Limb (tissue), 2 donors: ENCODE data around the gene AGXT.

Experiments used
- DNase-seq, 2 donors: peaks; one replicate each; pipeline ENCODE4 v3.0.0-alpha.2; 2016; ENCODE audit errors: extremely low spot score in 2 of 2

Gene AGXT

DNA sequence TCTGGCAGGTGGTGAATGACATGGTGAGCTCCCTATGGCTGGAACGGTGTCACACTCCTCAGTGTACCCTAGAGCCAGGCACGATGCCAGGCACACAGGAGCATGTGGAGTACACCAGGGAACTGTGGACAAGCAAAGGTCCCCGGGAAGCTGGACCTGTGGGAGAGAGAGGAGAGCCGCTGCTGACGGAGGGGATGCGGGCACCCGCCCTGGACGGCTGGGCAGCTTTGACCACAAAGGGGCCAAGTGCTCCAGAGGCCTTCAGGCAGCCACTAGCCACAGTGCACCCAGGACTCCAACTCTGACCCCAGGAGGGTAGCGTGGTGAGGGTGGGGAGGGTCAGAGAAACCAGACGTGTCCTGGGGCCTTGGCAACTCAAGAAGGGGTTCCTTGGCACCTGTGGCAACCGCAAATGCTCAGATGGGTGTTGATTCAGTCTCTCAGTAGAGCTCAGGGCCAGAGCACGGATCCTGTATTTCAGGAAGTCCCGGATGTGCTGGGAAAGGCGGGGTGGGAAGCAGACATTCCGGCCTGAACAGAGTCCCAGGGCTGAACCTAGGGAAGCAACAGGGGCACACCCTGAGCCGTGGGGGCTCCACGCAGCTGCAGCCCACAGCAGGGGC is 29.6 kb downstream of the AGXT start:
- DNase-seq: no peak

DNA sequence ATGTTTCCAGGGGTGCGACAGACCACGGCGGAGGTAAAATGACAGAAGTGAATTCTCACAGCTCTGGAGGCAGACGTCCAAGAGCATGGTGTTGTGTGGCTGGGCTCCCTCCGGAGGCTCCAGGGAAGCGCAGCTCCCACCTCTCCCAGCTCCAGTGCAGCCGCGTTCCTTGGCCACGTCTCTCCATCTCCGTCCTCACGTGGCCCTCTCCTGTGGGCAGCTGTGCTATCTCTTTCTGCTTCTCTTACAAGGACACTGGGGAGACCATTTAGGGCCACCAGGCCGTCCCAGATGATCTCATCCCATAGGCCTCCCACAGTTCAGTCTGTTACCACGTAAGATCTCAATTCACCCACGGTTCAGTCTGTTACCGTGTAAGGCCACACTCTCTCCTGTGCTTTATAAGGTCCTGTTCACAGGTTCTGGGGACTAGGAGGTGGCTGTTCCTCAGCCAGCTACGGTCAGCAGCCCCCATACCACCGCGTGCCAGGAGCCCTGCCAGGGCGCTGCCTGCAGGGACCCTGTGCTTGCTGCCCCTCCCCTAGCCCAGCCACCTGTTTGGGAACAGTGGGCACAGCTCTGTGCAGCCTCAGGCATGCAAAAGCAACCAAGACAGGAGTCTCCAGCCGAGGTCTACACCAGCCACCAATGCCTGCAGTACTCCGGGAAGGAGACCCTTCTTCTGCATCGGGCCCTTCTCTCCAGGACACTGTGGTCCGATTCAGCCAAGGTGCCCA is 30.3 kb downstream of the AGXT start:
- no peak for DNase-seq

DNA sequence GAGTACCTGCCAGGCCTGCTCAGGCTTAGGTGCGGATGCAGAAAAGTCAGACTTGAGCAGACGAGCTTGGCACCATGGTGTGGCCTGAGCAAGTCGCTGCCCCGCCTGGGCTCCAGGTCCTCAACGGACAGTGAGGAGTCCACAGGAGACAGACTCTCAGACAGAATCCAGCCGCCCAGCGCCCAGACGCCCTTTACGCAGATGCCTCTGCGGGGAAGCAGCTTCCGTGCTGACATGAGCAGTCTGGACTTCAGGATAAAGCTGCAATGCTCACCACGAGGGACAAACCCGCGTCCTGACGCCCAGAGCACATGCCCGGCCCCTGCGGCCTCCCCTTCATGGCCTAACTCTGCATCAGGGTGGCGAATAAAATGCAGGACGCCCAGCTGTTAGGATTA is 30.8 kb downstream of the AGXT start:
- no peak for DNase-seq

DNA sequence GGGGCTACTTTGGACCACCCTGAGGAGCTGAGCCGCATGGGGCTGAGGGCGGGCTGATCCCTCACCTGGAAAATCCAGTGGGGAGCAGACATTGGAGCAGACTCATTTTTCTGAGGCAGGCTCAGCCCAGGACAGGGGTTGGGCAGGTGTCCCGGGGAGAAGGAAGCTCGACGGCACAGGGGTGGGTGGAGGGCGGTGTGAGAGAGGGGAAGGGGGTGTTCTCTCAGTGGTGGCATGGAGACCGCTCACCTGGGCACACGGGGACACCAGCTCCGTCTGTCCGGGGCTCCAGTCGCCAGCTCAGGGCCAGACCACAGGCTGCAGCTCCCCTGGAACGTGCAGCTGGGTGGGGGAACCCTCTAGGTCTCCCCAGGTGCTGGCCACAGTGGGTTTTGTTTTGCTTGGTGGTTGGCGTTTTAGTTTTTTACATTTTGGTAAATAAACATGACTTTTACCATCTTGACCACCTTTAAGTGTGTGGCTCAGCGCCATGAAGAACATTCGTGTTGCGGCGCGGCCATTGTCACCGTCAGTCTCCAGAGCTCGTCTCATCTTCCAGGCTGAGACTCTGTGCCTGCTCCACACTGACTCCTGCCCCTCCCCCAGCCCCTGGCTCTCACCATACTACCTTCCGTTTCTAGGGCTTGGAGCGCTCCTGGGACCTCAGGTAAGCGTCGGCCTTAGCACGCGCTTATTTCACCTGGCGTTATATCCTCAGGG is 31.7 kb downstream of the AGXT start:
- no peak for DNase-seq

DNA sequence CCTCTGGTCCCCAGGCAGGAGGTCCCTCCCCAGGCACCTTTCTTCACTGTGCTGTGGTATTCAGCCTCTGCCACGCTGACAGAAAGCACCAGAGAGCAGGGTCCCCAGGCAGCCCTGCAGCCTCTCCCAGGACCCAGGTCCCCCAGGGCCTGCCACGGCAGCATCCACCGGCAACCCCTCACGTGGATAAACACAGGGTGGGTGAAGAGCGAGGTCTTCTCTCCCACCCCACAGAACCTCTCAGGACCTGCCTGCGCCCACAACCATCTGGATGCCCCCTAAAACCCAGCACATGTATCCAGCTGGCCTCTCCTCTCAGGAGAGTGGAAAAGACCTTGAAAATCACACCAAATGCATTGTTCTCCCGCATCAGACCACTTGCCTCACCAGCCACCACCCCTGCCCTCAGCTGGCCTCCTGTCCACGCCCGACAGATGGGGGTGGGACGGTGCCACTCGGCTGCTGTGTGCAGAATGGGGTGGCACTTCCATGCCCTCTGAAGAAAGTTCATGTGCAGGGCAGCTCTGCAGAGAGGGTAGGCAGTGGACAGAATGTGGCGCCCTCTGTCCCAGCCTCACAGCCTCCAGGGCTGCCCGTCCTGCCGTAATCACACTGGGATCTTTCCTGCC is 33.5 kb downstream of the AGXT start:
- no peak for DNase-seq

DNA sequence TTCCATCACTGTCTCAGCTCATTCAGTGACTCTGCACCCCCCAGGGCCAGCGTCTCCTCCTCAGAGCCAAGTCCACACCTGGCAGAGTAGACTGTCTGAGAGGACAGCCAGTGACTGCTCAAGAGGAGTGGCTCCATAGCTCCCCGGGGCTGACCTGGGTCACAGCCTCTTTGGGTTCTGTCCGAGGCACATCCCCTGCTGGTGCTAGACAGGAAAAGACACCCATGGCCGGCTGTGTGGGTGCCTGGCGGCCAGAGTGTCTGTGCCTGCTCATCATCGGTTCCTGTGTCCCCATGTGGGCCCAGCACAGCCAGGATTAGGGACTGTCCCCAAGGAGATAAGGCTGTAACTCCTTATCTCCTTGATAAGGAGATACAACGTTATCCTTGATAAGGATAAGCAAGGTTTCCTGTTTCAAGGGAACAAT is 34.0 kb downstream of the AGXT start:
- no peak for DNase-seq

DNA sequence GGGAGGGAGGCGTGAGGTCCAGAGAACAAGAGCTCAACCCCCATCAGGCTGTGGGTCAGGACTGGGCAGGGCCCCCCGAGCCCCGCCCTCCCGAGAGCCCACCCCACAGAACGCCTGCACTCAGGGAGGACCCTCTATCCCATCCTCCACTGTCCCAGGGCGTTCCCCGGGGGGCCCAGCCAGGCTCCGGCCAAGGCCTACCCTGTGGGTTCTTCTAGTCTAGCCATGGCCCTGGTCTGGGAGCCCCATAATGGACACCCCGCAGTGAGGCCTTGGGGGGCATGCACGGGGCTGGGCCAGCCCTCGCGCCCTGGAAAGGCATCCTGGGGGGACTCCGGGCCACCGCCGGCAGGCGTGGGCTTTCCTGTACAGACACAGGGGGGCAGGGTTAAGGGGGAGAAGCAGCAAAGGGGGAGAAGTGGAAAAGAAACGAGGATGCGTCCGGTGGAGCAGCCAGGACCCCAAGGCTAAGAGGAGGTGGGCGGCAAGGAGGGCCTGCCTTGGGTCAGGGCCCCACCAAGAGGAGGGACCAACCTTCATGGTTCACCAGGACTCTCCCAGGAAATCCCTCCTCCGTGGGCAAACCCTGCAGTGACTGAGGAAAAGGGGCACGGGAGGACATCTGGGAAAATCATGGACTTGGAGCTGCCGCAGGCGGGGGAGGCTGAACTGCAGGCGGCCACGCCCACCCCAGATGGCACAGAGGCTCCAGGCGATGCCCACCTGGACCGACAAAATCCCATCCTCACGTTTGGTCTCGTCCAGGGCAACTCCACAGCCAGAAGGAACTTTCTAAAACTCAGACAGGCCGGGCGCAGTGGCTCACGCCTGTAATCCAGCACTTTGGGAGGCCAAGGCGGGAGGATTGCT is 34.8 kb downstream of the AGXT start:
- DNase-seq: no peak

DNA sequence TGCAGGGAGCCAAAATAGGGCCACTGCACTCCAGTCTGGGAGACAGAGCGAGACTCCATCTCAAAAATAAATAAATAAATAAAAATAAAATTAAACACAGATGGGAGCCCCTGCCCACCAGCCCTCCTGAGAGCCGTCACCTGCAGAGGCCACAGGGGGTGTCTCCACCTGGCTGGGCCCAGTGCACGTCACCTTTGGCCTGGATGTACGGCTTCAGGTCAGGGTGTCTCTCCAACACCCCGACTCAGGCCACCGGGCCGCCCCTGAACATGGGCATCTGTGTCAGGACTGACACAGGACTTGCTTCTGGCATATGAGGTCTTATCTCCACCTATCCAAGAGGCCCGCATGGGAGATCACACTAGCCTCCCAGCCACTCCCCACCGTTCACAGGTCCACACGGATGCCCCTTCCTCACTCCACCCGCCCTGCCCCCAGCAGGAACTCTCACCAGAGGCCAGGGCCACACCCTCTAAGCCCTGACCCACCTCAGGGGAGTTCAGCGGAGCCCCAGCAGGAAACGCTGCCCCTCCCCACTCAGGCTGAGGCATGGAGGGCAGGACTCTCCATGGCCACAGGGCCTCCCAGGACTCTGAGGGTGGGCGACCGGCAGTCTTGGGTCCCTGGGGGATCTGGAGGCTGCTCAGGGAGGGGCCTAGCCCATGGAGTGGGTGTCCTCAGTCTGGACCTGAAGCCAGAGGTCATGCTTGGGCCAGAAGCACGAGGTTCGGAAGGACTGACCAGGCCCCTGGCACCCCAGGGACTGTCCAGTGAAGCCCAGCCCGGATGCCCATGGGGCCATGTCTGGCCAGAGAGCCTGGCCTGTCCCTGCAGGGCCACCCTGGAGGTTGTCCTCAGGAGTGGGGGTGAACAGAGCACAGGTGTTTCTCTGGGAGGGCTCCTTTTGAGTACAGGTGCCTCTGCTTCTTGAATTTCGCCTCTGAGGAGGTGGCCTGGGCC is 35.9 kb downstream of the AGXT start:
- no peak for DNase-seq

DNA sequence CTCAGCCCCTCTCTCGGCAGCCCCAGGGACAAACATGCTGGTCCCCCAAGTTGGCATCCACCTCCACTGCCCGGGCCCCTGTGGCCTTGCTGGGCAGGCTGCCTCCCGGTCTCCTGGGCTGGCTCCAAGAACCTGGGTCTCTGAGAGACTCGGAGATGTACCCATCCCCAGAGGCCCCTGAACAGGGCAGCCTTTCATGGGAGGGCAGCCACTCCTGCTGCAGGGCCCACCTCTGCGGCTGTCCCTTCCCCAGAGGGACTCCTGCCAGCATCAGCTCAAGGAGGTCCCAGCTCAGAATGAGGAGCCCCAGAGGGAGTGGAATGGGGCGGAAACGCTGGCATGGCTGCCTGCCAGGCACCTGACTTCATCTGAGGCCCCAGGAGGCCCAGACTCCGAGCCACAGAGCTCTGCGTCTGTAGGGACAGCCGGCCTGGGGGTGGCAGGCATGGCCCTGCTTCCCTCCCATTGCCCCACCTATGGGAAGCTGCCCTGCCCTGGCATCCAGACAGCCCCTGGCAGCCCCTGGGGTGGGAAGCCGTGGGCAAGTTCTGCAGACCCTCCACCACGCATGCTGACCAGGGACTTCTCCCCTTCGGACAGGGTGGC is 36.7 kb downstream of the AGXT start:
- DNase-seq: no peak

DNA sequence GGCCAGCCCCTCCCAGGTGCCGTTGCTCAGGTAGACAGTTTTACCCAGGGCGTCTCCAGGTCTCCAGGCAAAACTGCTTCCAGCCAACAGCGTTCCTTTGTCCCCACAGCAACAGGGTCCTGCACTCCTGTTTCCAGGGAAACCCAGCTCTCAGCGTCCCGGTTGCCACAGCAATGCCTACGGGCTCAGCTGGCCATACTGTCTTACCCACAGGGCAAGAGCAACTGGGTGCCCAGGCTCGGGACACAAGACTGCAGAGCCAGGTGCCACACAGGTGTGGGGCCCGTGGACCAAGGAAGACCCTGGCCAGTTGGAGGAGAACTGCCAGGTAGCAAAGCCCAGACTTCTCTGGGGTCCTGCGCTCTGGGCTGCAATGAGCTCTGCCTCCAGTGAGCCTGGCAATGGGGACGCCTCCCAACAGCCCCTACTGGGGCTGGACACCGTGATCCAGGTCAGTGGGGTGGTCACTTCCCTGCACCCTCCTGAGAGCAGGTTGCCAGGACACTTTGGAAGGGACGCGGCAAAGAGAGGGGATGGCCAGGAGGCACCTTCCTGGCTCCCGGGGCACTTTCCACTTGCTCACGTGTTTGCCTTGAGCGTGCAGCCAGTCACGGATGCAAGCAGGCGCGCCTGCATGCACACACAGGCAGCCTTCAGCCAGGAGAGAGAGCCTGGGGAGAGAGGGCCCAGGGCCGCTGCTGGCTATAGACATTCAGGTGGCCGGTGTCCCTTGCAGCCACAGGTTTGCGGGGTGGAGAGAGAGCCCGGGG is 37.7 kb downstream of the AGXT start, which contains the start of gene CROCC2:
TSS of gene CROCC2 (plus strand) at position 196 of the 770 bp plus-strand sequence. CDS start at position 374, 178 bp downstream.
- DNase-seq: no peak

DNA sequence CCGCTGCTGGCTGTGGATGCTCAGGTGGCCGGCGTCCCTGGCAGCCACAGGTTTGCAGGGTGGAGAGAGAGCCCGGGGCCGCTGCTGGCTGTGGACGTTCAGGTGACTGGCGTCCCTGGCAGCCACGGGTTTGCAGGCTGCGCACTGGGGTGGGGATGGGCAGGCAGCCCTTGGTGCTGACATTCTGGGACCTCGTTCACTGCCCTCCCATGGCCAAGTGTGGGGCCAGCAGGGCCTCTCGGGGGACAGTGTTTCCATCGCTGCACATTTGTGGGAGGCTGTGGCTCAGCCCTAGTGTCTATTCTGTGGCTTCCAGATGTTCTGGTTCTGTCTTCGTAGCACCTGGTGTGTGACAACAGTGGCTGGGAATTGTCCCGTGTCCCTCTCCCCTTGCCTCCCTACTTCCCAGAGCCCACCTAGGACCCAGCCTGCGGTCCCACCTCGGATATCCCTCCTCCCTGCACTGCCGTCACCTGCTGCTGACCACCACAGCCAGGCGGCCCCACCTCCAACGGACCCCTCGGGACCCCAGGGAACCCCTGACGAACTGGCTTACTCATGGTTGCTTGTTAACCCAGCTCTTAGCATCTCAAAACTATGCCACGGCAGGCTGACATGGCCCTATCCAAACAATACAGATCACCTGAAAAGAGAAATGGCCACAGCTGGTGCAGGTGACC is 38.4 kb downstream of the AGXT start:
- DNase-seq: no peak

DNA sequence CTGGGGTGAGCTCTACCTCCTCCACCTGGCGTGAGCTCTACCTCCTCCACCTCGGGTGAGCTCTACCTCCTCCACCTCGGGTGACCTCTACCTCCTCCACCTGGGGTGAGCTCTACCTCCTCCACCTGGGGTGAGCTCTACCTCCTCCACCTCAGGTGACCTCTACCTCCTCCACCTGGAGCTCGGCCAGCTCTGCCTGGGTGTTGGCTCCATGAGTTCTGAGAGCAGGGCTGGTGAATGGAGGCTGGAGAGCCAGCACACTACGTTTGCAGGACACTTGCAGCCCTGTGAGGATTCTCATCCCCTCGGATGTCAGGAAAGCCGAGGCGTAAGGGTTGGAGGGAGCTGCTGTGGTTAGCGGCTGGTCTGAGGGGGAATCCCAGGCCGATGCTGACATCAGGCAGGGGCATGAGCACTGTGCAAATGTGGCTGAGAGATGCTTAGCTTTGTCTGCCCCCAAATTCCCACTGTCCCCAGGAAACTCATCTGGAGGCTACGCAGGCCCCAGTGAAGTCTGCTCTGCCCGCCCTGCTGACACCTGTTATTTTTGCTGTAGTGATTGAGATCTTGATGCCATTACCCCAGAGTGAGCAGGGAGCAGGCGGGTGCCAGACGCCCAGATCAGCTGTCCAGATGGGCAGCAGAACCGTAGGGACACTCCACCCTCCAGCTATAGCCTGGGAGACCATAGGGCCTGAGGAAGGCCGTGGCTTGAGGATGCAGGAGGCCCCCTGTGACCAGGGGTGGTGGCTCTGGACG is 40.8 kb downstream of the AGXT start:
- no peak for DNase-seq

DNA sequence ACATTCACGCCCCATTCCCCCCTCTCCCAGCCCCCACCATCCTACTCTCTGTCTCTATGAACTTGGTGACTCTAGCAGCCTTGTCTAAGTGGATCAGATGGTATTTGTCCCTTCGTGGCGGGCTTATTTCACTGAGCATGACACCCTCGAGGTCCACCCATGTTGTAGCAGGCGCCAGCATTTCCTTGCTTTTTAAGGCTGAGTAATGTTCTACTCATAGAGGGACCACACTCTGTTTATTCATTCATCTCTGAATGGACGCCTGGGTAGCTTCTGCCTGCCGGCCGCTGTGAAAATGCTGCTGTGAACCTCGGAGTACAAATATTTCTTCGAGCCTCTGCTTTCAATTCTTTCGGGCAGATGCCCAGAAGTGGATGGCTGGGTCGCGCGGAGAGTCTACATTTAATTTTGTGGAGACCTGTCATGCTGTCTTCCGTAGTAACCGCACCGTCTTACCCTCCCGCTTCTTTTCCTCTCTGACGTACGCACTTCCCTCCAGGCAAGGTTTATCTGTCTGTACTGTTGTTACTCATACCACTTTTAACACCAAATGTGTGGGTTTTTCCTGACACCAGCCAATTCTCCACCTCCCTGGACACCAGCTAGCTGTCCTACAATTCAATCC is 43.1 kb downstream of the AGXT start:
- DNase-seq: no peak

DNA sequence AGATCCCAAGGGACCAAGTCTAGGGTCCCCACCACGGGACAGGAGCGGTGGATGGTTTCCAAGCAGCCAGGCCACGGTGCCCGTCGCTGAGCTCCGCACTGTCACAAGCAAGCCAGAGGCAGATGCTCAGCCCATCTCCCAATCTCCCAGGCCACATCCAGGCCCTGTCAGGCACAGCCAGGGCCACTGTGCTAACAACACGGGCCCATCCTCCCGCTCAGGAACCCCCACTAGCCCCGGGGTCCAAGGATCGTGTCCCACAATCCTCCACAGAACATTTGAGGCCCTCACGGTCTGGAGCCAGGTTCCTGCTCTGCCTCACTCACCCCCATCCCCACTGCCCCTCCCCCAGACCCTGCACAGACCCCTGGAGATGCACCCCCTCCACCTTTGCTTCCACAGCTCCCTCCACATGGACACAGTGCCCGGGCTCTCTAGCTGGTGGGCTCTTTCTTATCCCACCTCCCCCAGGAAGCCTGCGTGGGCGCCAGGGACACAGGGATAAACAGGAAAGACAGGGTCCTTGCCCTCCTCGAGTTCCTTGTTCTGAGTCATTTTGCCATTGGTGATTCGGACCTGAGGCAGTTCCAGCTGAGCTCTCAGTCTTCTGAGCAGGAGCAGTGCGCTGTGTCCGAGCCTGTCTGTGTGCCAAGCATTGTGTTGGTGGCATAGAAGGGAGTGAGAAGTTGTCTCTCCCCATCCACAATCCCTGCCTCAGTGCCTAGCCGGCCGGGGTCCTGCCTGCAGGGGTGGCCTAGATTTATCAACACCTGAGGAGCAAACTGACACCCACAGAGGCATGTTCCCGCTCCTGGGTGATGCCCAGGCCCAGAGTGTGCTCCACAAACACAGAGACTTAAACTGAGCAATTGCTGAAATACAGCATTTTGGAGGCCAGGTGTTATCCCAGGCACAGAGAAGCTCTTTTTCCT is 44.5 kb downstream of the AGXT start:
- DNase-seq: no peak

DNA sequence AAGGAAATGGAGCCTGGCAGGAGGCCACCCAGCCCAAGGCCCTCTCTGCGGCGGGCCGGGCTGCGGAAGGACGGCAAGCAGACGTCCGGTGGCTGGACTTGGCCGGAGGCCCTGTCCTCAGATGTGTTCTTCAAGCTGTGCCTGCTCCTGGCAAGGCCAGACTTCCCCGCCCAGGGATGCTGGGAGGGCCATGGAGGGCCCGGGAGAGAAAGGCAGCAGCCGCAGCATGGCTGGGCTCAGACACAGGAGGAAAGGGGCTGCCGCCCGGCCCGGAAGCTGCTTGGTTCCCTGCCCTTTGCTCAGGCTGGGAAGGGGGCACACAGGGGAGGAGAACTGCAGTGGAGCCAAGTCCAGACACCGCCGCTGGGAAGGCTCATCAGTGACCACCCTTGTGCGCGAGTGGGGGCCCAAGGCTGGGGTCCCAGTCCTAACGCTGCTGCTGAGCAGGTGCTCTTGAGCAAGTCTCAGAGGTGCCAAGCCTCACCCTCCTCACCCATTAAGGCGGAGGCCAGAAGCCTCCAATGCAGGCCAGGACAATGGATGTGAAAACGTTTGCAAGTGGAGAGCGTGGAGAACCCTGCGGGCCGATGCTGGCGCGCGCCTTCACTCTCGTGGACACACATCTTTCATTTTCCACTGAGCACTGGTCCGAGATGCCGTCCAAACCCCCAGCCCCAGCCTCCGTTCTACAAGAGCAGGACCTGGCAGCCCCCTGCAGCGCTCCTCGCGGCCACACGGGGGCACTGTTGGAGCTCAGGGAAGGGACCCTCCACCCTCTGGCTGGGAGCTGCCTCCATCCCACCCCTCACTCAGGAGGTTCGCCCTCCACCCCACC is 45.4 kb downstream of the AGXT start:
- DNase-seq: peak; percentile 58 to 91
